Cerebellar cortex (tissue), 1 donor: ENCODE data around the gene CDH23.

Experiments
- DNase-seq: peaks from one replicate; pipeline ENCODE4 v3.0.0-alpha.2; 2015; ENCODE audit warnings: low spot score

CDH23 gene

DNA sequence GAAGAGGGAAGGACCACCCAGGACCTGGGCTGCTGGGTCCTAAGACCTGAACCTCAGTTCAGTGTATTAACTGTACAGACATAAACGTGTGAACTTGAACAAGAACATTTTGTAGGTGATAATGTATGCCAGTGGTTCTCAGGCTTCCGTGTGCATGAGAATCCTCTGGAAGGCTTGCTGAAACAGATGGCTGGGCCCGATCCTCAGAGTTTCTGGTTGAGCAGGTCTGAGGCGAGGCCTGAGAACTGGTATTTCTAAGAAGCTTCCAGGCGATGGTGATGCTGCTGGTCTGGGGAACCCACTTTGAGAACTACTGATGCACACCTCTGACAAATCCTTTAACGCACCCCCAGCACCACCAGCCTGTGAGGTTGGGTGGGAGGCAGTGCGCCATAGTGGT lies 70.4 kb downstream of the CDH23 start:
- peak; percentile 60 for DNase-seq

DNA sequence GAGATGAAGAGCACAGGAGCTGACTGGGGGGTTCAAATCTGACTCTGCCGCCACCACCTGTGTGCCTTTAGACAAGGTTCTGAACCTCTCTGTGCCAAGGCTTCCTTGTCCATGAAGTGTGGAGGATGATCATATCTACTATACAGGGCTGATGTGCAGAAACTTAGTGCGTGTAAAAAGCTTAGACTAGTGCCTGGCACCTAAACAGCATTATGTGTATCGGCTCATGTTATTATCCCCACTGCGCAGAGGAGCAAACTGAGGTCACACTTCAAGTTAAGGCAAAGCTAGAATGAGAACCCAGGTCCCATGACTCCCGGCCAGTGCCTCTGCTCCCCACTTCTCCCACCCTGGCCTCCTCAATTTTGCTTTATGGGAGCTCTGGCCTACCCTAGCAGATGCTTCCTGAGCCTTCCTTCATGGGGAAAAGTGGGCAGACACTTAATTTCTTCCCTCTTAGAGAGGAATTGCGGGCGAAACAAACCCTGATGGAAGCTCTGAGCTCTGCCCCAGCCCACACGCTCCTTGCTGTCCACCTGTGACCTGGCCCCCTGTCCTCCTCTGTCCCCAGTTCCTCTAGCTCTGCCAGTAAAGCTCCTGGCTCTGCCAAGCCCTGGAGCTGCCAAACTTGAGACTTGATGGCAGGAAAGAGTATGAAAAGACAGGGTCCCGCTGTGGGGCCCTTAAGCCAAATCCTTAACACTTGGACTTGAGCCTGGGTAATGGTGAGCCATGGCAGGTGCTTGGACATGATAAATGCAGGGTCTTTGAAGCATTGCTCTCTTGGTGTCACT lies 71.0 kb downstream of the CDH23 start:
- peak; percentile 77 for DNase-seq

DNA sequence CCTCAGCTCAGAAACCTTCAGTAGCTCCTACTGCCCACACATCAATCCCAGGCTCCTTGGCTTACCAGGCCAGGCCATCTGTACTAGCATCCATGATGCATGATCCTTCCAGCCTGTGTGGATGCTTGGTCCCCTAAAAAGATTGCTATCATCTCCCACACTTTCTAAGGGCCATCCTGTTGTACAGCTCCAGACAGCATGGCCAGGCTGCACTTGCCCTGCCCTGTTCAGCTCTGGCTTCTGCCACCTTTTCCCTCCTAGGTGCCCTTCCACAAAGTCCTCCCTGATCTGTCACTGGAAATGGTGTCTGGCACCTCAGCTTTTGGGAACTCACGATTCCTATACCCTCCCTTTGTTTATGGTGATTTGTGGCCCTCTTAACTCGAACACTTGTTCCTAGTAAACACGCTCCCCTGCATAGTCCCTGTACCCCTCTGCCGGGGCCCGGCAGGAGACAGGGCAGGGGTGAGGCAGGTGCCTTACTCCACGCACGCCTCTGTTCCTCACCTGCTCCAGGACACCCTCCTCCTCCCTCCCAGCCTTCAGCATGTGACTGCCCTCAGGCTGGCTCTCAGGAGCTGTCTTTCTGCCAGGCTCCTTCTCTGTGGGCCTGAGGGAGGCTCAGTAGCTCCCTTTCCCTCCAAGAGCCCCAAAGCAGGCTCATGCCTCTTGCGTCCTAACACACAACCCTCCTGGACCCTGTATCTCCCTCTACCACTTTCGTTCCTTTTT lies 71.8 kb downstream of the CDH23 start:
- peak; percentile 47 for DNase-seq

DNA sequence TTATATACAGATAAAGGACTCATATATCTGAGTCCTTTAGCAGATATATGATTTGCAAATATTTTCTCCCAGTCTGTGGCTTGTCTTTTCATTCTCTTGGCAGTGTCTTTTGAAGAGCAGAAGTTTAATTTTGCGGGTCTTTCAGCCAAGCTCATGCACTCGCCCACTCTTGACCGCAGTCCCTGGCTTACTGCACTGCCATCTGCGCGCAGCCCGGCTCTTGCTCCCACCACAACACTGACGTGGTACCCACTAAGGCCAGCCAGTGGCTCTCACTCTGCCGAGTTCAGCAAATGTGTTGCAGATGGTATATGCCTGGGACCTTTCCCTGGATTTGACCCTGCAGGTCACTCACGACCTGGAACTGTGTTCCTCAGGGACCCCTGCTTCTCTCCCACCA lies 74.3 kb downstream of the CDH23 start:
- no peak for DNase-seq

DNA sequence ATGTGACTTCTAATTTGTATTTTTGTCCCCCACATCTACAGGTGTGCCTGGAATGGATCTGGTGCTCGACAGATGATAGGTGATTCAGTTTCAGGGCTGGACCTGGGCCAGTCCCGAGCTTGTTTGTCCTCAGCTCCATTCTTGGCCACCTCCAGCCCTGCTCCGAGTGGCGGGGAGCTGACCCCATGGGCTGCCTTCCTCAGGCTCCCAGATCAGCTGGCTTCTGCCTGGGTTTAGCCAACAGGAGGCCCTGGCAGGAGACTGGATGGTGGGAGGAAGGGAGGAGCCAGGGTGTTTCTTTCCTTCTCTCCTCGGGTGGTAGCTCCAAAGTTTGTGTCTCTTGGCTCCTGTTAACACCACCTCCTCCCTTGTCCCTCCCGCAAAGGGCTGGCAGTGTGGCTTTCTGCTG lies 75.2 kb downstream of the CDH23 start:
- DNase-seq: peak; percentile 28

DNA sequence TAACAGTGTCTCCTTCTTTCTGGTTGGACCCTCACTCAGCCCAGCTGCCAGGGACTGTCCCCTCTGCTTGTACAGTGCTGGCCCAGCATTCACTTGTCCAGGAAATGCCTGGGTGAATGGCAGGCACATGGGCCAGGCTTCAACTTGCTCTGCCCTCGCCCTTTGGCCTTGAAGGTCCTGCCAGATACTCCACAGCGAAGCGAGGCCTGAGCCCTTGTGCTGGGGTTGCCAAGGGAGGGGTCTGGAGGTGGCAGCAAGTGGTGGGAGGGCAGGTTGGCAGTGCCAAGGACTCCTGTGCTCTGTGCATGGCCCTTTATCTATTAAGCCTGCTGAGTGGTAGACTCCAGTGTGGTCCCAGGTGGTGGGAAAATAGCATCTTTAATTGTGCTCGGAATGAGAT lies 75.7 kb downstream of the CDH23 start:
- DNase-seq: no peak

DNA sequence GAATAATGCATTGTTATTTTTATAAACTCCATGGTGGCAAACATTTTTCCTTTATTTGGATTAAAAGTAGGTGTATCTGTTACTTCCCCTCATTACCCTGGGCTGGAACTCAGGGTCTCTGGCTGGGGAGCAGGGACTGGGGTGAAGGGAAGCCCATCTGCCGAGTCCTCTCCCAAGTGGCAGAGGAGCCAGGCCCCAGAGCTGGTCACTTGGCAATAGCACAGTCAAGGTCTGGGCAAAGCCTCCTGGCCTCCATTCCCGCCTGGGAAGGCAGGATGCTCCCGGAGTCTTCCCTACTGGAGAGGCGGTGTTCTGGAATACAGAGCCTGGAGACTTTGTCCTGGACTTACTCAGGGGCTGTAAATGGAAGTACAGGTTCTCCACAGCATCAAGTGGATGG lies 76.2 kb downstream of the CDH23 start:
- DNase-seq: peak; percentile 63

DNA sequence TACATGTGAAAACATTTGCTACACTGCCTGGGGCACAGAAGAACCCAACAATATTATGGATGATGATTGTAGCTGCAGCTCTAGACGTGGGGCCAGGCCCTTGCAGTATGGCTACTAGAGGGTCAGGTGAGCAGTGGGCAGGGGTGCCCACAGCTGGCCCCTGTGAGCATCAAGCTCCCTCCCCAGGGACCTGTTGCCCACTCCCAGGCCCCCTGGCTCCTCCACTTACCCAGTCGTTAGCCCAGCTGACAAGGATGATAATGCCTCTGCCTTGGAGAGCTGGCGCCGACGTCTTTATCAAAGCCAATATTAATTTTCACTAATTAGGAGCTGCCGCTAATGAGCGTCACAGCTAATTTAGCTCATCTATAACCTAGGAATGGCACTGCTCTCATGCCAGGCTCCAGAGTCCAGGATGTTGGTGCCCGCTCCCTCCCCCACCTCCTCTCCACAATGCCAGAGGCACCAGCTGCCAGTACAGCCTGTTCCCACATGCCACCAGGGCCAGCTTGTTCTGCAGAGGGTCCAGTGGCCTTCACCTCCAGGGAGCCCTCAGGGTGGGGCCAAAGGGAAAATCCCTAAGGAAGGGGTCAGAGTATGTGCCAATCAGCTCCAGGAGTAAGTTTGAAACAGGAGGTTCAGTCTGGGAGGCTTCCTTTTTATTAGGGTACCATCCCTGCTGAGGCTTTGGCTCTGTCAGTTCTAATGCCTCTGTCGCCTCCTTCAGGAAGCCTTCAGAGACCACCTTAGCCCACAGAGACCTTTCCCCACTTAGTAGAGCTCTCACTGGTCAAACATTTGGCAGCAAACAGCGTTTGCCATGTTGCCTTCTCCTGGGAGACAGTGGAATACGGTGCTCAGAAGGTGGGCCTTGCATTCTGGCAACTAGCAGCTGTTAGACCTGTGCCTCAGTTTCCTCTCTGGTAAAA lies 77.2 kb downstream of the CDH23 start:
- no peak for DNase-seq

DNA sequence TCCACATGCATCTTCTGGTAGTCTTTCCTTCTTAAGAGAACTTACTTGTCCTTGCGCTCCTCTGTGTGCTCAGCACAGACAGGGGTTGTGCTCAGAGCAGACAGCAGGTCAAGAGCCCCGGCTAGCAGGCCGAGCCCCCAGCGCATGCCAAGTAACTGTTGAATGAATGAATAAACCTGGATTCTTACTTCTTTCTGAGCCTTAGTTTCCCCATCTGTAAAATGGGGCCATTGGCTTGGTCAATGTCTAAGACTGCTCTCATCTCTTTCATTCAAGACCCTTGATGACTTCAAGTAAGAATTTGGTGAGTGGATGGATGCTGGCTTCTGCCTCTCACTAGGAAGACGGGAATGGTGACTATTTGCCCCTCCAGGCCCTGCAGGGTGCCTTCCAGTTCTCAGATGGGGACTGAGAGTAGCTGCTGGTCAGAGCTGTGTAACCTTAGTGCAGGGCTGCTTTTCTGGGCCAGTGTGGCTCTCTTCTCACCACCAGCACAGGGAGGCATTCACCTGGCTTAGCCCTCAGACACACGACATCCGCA lies 78.1 kb downstream of the CDH23 start:
- DNase-seq: no peak

DNA sequence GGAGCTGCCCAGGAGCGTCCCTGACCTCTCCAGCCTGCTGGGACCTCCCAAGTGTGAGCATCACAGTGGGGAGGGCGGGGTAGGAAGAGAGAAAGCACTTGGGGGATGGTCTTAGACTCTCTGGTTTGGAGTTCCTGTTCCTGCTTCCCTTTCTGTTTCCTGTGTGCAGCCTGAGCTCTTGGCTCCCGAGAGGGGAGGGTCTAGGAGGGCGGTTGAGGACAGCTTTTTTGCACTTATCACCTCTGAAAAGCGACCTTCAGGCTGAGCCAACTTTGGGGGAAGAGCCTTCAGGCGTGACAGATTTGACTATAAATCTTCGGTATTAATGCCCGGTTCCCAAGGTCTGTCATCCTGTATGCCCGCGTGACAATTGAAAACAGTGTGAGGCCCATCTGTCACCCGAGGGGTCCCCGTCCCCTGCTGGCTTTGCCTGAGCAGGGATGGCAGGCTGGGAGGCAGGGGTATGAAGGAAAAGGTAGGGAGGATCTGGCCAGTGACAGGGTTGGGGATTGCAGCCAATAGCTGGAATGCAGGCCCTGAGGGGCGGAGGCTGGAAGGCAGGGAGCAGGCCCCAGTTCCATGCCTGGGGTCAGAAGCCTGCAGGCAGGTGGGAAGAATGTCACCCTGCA lies 78.6 kb downstream of the CDH23 start:
- DNase-seq: no peak

DNA sequence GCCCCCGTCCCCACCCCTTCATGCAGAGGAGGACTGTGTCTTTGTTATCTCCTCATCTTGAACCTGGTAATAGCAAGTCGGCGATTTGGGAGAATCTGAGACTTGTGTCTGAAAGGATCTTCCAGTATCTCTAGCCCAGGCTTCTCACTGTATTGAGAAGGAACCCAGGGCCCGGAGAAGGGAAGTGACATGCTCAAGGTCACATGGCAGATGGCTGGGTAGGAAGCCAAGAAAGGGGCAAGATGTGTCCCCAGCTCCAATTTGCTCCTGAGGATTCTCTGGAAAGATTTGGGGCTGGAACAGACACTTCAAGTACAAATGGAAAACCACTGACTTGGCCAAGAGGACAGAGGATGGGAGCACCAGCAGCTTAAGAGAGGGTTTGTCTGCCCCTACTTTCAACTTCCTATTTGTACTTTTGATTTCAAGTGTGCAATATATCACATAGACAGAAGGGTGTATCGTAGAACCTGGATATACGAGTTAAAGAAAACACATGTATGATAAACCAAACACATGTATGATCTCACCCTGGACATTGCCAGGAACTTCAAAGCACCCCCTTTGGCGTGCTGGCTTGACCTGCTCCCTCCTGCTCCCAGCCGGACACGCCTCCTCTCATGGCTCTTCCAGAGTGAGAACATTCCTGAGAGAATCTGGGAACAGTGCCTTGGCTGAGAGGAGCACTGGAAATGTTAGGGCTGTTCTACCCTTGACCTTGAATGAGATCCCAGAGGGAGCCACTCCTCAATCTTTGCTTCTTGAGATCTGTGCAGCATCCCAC lies 79.7 kb downstream of the CDH23 start:
- DNase-seq: no peak

DNA sequence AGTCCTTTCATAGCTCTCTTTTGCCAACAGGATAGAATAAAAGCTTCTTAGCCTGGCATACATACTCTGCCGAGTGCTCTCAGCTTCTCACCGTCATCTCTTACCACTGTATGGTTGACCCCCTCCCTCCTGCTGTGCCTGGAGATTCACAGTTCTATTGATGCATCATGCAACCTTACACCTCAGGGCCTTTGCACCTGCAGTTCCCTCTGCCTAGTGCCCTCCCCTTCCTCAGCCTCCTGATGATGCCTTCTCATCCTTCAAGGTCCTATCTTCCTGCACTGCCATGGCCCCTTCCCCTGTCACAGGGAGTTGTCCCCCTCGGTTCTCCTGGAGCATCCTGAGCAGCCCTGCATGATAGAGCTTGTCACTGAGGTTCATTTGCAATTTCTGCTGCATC lies 81.5 kb downstream of the CDH23 start:
- no peak for DNase-seq

DNA sequence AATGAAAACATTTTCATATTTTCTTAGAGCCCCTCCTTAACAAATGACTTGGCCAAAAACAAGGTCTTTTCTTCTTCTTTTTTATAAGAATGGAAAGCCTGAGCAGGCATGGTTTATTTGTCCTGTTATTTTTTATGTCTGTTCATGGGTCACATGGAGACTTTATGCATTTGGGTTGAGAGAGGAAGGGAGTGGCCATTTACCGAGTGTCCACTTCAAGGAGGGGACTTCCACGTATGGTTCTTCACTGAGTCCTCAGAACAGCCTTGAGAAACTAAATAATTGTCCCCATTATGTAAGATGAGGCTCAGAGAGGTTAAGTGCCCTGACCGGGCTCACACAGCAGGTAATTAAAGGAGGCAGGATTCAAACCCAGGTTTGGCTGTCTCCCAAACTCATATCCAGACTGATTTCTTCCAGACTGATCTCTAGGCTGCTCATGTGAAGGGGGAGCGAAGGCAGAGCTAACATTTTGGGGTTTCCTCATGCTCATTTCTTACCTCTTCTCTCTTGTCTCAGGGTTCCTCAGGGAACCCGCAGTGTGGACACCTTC lies 82.2 kb downstream of the CDH23 start:
- DNase-seq: no peak

DNA sequence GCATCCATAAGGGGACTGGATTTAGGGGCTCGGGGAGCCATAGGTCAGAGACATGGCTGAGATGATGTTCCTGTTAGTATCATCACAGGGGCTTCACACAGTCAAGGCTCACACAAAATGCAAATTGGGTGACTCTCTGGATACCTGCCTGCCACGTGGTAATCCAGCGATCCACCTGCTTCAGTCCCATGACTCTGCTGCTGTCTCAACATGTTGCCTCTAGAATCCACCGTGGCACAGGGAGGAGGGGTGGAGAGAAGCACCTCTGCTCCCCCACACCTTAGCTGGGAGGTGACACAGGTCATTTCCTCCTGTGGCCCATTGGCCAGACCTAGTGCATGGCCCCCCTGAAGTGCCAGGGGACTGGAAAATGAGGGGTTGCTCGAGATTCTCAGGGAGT lies 83.1 kb downstream of the CDH23 start:
- no peak for DNase-seq

DNA sequence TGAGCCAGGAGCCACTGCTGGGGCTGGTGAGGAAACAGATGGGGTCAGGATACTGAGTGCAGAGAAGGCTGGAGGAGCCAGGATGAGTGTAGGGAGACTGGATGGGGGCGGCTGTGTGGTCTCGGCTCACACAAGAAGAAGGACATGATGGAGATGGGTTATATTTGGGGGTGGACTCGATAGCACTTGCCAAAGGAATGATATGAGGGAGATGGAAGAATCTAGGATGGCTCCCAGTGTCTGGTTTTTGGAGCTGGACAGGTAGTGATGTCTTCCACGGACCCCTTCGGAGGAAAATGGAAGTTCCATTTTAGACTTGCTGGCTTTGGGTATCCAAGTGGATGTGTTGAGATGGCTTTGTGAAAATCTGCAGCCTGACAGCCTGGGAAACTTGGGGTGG lies 83.9 kb downstream of the CDH23 start:
- no peak for DNase-seq

DNA sequence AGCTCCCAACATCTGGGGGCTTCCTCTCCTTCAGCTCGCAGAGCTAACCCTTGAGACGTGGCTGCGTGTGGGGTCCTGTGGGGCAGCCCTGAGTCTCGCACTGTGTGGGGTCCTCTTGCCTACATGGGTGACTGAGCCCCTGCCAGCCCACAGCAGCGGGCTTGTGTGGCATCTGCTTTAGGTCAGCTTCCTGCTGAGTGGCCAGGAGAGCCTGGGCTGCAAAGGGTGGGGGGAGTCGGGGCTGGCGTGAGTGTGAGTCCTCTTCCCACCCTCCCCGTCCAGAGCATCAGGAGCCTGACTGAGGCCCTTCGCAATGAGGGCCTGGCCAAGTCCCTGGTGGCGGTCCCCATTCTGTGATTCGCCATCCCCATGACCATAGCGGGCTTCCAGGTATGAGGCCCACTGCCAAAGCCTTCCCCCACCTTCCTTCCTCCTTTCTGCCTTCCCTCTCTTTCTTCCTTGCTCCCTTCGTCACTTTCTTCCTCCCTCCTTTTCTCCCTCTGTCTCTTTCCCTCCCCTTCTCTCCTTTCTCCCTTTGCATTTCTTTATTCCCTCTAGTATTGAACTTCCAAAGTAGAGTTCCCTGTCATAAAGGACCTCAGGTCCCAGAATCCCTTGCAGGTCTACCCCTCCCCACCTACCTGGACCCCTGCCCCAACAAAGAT lies 85.2 kb downstream of the CDH23 start:
- no peak for DNase-seq

DNA sequence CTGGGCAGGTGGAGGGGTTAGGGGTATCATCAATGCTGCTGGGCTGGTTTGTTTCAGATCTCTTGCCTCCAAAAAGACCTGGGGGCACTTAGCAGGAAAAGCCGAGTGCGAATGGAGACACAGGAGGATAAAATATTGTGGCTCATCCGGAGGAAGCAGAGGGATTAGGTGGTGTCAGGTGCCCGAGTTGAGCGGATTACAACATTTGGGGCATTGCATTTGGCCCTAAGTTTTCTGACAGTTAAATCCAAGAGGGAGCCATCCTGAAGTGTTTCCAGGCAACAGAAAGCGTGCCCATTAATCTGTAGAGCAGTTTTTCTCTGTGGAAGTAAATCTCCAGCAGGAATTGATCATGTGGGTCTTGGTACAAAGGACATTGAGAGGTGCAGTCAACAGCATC lies 85.9 kb downstream of the CDH23 start:
- no peak for DNase-seq

DNA sequence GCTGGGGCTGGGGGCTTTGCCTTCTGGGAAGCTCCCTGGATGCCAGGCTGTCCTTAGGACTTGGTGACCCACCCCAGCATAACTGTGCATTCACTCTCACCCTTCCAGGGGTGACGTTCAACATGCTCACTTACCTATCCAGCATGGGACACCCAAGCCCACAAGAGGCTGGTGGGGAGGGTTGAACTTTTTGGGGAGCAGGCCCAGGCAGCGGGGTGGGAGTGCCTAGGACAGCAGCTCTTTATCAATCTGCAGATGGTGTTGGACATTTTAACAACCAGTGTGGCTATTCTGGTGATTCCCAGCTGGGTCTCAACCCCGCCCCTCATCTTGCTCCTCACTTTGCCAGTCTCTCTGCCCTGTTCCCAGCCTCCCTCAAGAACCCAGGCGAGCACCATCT lies 86.4 kb downstream of the CDH23 start:
- no peak for DNase-seq

DNA sequence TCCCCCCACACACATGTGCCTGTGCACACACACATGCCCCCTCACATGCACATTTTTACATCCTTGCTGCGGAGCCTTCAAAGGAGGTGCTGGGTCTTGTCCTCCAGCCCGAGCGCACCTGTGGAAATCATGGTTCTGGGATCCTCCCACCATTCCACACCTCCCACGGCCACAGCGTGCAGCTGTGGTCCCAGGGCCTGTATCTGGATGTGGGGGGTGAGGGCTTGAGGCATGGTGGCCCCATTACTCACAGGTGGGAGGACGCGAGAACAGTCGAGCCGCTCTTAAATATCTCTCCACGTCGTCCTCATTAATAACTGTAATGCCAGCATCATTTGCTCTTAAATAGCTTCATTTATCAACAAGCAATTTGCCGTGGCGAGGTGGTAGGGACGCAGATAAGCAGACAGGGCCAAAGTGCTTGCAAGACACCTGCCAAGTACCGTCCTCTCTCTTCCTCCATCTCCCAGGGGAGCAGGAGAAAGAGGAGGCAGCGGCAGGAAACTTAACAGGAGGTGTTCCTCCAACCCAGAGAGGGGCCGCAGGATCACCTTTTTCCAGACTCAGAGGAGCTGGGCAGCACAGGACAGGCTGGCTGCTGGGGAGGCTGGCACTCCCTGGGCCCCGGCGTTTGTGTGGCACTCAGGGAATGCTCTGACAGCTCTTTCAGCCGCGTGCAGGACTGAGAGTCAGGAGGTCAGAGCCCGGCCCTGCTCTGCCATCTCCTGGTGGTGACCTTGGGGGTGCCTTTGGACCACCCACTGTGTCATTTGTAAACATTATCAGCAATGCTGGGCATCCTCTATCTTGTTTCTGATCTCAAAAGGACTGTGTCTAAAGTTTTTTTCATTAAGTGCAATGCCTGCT lies 87.4 kb downstream of the CDH23 start:
- DNase-seq: no peak
